ENCODE measurements around the gene ANKRD36B.
"Not testable (repeated sequence)": the region's sequence is repeated elsewhere in the genome, so short reads cannot be mapped to it uniquely, and the experiment has no call there.

Gene ANKRD36B

DNA sequence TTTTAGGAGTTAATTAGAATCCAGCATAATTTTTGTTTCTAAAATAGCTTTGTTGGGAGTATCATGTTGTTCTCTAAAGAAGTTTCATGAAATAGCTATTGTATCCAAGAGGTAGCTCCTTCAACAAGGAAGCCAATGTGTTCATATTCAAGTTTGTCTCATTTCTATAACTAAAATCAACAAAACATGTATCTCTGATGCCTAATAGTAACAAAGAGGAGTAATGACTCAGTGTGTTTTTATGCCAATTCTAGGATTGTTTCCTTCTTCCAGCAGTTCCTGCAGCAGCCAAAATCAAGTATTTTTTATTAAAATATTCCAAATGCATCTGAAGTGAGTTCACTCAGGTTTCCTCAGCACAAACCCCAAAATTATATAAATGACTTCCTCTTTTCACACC, 41.1 kb downstream of the ANKRD36B start:
- not testable (repeated sequence) for DNase-seq

- DNase-seq = no peak
Observed at GRCh38 chr2:97546711-97547110, 43.0 kb downstream of the ANKRD36B start.

GRCh38 chr2:97544911-97545310, 44.8 kb downstream of the ANKRD36B start:
- peak; percentile 38 for DNase-seq

GRCh38 chr2:97525904-97526303, 63.8 kb downstream of the ANKRD36B start:
- not testable (repeated sequence) for DNase-seq

DNA sequence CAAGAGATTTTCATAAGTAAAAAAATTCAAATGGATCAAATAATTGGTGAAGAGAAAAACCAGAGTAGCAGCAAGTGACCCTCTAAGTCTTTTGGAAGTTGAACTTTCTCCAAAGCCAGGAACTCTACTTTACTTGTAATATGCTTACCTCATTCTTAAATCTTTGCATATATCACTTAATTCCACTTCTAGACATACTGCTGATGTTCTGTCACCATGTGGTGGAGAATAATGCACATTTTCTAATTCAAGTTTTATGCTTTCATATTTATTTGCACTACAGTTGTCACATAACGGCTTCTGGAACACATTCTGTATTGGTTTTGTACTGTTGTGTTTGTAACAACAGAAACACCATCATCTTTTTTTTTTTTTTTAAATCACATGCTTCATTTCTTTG, 65.9 kb downstream of the ANKRD36B start:
- DNase-seq = not testable (repeated sequence)

GRCh38 chr2:97522916-97523555, 66.6 kb downstream of the ANKRD36B start:
- DNase-seq = not testable (repeated sequence)

- not testable (repeated sequence) for DNase-seq
Observed at GRCh38 chr2:97495651-97496050, 94.0 kb downstream of the ANKRD36B start.

DNA sequence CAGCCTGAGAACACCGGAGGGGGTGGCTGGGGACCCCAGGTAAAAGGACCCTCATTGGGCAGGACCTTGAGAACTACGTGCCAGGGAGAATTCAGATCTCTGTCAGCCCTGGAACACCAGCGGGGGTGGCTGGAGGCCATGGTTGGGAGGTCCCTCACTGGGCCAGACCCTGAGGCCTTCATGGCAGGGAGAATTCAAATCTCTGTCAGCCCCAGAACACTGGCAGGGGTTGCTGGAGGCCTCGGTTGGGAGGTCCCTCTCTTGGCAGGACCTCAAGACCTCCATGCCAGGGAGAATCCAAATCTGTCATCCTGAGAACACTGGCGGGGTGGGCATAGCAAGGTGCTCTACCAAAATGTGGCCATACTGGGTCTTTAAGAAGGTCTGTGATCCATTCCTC, 99.5 kb downstream of the ANKRD36B start:
- peak; percentile 0 for DNase-seq

All from fibroblast of skin of right quadriceps (primary cell).